MM.1S (cell line): ENCODE measurements around the gene MVD.

Experiments
- EZH2 ChIP-seq: fragments of 300-600 bp; sonication (generic); optimal IDR thresholded peaks from 2 replicates; pipeline ENCODE3; 2017; ENCODE audit warnings: low read depth, mild to moderate bottlenecking, antibody characterized with exemption, low read length, mixed read lengths
- EZH2phosphoT487 ChIP-seq: fragments of 300-600 bp; sonication (generic); IDR thresholded peaks from 2 replicates; pipeline ENCODE4 v1.6.1; 2018; ENCODE audit warnings: antibody characterized with exemption, low read length
- TF ChIP-seq, protein P1 (sequence below): fragments of 300-600 bp; sonication (generic); IDR thresholded peaks from 2 replicates; pipeline ENCODE4 v1.5.1; 2016; ENCODE audit warnings: antibody characterized with exemption, low read length, mixed read lengths

DNA sequence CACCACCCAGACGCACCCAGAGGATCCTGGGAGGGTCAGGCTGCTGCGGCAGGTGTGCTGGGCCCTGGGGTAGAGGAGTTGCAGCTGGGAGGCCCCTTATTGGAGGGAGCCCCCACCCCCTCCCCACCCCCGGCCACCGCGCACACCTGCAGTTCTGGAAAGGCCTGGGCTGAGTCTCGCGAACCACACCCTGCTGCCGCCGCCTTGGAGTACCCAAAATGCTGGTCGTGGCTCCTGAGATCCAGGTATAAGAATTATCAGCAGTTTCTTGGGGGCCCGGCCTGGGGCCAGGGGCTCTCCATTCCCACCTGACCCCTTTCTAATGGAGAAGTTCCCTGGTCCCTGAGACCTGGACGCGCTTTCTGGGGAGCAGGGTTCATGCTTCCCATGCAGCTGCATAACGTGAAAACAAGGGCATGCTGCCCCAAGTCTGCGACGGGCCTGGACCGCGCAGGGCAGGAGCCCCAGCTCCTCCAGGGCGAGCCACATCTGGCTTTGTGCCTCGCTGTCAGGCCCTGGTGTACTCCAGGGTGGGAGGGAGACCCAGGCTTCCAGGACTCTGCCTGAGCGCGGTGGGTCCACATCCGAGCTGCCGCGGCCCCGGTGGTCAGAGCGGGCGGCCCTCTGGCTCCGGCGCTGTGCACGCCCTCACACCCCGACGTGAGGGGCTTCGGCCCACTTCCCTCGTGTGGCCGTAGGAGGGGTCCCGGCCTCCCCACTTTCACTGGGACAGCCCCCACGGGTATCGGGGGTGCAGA, 30.7 kb upstream of the MVD start:
- TF ChIP-seq, protein P1, sequence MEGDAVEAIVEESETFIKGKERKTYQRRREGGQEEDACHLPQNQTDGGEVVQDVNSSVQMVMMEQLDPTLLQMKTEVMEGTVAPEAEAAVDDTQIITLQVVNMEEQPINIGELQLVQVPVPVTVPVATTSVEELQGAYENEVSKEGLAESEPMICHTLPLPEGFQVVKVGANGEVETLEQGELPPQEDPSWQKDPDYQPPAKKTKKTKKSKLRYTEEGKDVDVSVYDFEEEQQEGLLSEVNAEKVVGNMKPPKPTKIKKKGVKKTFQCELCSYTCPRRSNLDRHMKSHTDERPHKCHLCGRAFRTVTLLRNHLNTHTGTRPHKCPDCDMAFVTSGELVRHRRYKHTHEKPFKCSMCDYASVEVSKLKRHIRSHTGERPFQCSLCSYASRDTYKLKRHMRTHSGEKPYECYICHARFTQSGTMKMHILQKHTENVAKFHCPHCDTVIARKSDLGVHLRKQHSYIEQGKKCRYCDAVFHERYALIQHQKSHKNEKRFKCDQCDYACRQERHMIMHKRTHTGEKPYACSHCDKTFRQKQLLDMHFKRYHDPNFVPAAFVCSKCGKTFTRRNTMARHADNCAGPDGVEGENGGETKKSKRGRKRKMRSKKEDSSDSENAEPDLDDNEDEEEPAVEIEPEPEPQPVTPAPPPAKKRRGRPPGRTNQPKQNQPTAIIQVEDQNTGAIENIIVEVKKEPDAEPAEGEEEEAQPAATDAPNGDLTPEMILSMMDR: no peak
- TF ChIP-seq EZH2: no peak
- TF ChIP-seq EZH2phosphoT487: no peak
